C4-2B (cell line): ENCODE results near the gene GLUD2.
"Not testable (repeated sequence)": the region's sequence is repeated elsewhere in the genome, so short reads cannot be mapped to it uniquely, and the experiment has no call there.

Experiments
- H3K27ac ChIP-seq: fragments of 450-650 bp; 2 replicates; pipeline ENCODE4 v1.5.1; 2017
- ZFX ChIP-seq: fragments of 450-650 bp; IDR thresholded peaks from 2 replicates; pipeline ENCODE4 v1.6.1; 2017
- TF ChIP-seq, protein P1 (sequence below): fragments of 450-650 bp; conservative IDR thresholded peaks from 2 replicates; pipeline ENCODE4 v1.5.1; 2017; ENCODE audit warnings: mild to moderate bottlenecking

The GLUD2 gene

GRCh38 chrX:121052122-121052521 lies 4.7 kb downstream of the GLUD2 start:
- H3K27ac ChIP-seq = no peak overlapping the region
- TF ChIP-seq, protein P1, sequence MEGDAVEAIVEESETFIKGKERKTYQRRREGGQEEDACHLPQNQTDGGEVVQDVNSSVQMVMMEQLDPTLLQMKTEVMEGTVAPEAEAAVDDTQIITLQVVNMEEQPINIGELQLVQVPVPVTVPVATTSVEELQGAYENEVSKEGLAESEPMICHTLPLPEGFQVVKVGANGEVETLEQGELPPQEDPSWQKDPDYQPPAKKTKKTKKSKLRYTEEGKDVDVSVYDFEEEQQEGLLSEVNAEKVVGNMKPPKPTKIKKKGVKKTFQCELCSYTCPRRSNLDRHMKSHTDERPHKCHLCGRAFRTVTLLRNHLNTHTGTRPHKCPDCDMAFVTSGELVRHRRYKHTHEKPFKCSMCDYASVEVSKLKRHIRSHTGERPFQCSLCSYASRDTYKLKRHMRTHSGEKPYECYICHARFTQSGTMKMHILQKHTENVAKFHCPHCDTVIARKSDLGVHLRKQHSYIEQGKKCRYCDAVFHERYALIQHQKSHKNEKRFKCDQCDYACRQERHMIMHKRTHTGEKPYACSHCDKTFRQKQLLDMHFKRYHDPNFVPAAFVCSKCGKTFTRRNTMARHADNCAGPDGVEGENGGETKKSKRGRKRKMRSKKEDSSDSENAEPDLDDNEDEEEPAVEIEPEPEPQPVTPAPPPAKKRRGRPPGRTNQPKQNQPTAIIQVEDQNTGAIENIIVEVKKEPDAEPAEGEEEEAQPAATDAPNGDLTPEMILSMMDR = no peak
- no peak for TF ChIP-seq ZFX

- TF ChIP-seq ZFX = no peak
- TF ChIP-seq, protein P1 = no peak
- H3K27ac ChIP-seq = no peak overlapping the region
Observed at GRCh38 chrX:121062289-121062688, 14.9 kb downstream of the GLUD2 start.

DNA sequence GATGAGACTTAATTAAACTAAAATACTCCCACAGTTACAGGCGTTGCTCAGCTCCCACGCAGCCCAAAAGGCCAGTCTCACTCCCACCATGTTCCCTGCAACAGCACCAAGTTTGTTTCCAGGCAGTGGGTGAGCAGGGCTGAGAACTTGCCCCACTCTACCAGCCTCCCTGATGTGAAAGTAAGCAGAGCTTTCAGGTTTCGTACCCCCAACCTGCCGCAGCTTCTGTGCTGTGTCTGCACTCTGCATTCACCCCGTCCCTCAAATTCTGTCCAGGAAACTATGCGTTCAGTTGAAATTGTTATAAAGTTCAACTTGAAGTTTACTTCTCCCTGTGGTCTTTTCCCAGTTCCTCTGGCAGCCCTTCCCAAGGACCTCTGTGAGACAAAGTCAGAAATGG lies 17.2 kb downstream of the GLUD2 start:
- TF ChIP-seq ZFX = no peak
- TF ChIP-seq, protein P1 = no peak
- H3K27ac ChIP-seq = no peak overlapping the region

GRCh38 chrX:121084247-121084646 lies 36.8 kb downstream of the GLUD2 start:
- H3K27ac ChIP-seq = not testable (repeated sequence)

DNA sequence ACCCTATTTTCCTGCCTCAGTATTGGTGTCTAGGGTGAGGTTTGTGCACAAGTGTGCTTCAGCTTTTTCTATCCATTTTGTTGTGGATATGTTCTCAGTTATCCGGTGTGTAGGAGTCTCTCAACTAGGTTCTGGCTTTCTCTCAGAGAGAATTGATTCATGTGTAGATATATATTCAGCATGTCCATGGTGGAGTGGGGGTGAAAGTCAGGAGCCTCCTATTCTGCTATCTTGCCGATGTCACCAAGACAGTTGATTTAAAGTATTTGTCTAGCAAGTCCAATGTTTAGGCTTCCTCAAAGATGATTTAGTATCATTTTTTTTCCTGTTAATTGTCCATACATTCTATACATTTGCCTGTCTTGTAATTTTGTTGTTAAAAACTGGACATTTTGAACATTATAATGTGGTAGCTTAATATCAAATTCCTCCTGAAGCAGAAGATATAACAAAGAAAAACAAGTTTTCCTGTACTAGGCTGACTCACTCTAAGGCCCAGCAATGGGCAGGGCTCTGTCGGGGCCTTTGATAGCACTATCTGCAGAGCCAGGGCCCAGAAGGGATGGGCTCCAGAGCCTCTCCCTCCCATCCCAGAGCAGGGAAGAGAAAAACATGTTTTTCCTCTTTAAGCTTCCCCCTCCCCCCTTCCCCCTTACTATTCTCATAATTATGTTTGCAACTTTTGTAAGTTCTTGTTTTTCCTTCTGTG lies 37.6 kb downstream of the GLUD2 start:
- TF ChIP-seq ZFX = no peak
- TF ChIP-seq, protein P1 = no peak
- H3K27ac ChIP-seq = no peak overlapping the region

- no peak overlapping the region for H3K27ac ChIP-seq
- no peak for TF ChIP-seq ZFX
- TF ChIP-seq, protein P1 = no peak
Observed at GRCh38 chrX:121085612-121086010, 38.2 kb downstream of the GLUD2 start.

GRCh38 chrX:121093011-121093410 lies 45.6 kb downstream of the GLUD2 start:
- TF ChIP-seq, protein P1 = no peak
- TF ChIP-seq ZFX = no peak
- no peak overlapping the region for H3K27ac ChIP-seq
